ENCODE data around the gene TUBG2.

The TUBG2 gene

GRCh38 chr17:42669977-42670788 lies 11.1 kb downstream of the TUBG2 start:
- H3K4me2 ChIP-seq (ENCODE audit: low read depth, low read length, poor library complexity, severe bottlenecking), result no peak overlapping the region
- H3K9me2 ChIP-seq (replicated peaks; ENCODE audit: low read depth, low read length), result no peaks in the 10 kb centered on the region
- H3K9me3 ChIP-seq (ENCODE audit: insufficient read depth, low read depth, low read length), result no peaks in the 10 kb centered on the region
- peaks cover under 1% of the 10 kb centered on the region for H4K20me1 ChIP-seq (ENCODE audit: insufficient read depth, low read length, poor library complexity, severe bottlenecking)
- no peak overlapping the region for H2AFZ ChIP-seq (ENCODE audit: low read length)
- H3F3A ChIP-seq (ENCODE audit: low read depth), result no peaks in the 10 kb centered on the region
- no peaks in the 10 kb centered on the region for H3K79me2 ChIP-seq (ENCODE audit: insufficient read depth, low read length)
- no peaks in the 10 kb centered on the region for H3K4me1 ChIP-seq (ENCODE audit: insufficient read depth, low read length, poor library complexity, severe bottlenecking)
- H3K4me3 ChIP-seq (ENCODE audit: low read length, poor library complexity, severe bottlenecking), result no peak overlapping the region
- H3K9ac ChIP-seq (ENCODE audit: low read depth, low read length, poor library complexity, severe bottlenecking), result no peak overlapping the region
- no peak for TF ChIP-seq EZH2phosphoT487 (IDR thresholded peaks at IDR 0.05; ENCODE audit: borderline replicate concordance)
- no peak for TF ChIP-seq CTCF (conservative IDR thresholded peaks at IDR 0.05; ENCODE audit: low read length)
- no peaks in the 10 kb centered on the region for H3K36me3 ChIP-seq (ENCODE audit: insufficient read depth, low read length)
- H3K27me3 ChIP-seq (ENCODE audit: insufficient read depth, low read length, poor library complexity, severe bottlenecking), result no peaks in the 10 kb centered on the region

GRCh38 chr17:42670789-42671657 lies 11.9 kb downstream of the TUBG2 start:
- TF ChIP-seq EZH2phosphoT487 (IDR thresholded peaks at IDR 0.05; ENCODE audit: borderline replicate concordance) (no peak), CTCF (conservative IDR thresholded peaks at IDR 0.05; ENCODE audit: low read length) (no peak)
- Histone ChIP-seq H2AFZ (ENCODE audit: low read length) (no peak overlapping the region), H3K4me2 (ENCODE audit: low read depth, low read length, poor library complexity, severe bottlenecking) (no peak overlapping the region), H3K4me1 (ENCODE audit: insufficient read depth, low read length, poor library complexity, severe bottlenecking) (peaks cover 7% of the 10 kb centered on the region), H3K27me3 (ENCODE audit: insufficient read depth, low read length, poor library complexity, severe bottlenecking) (no peaks in the 10 kb centered on the region), H3K9me3 (ENCODE audit: insufficient read depth, low read depth, low read length) (no peaks in the 10 kb centered on the region), H3K9ac (ENCODE audit: low read depth, low read length, poor library complexity, severe bottlenecking) (no peak overlapping the region), H4K20me1 (ENCODE audit: insufficient read depth, low read length, poor library complexity, severe bottlenecking) (peaks cover 9% of the 10 kb centered on the region), H3K9me2 (replicated peaks; ENCODE audit: low read depth, low read length) (no peaks in the 10 kb centered on the region), H3K79me2 (ENCODE audit: insufficient read depth, low read length) (no peaks in the 10 kb centered on the region), H3K4me3 (ENCODE audit: low read length, poor library complexity, severe bottlenecking) (no peak overlapping the region), H3K36me3 (ENCODE audit: insufficient read depth, low read length) (no peaks in the 10 kb centered on the region), H3F3A (ENCODE audit: low read depth) (no peaks in the 10 kb centered on the region)

- H3K9me3 ChIP-seq (ENCODE audit: insufficient read depth, low read depth, low read length), result no peaks in the 10 kb centered on the region
- H3K79me2 ChIP-seq (ENCODE audit: insufficient read depth, low read length), result no peaks in the 10 kb centered on the region
- no peak overlapping the region for H3K9ac ChIP-seq (ENCODE audit: low read depth, low read length, poor library complexity, severe bottlenecking)
- peaks cover 11% of the 10 kb centered on the region for H3K4me1 ChIP-seq (ENCODE audit: insufficient read depth, low read length, poor library complexity, severe bottlenecking)
- H2AFZ ChIP-seq (ENCODE audit: low read length), result no peak overlapping the region
- no peaks in the 10 kb centered on the region for H3K36me3 ChIP-seq (ENCODE audit: insufficient read depth, low read length)
- H3K4me3 ChIP-seq (ENCODE audit: low read length, poor library complexity, severe bottlenecking), result no peak overlapping the region
- no peaks in the 10 kb centered on the region for H3K9me2 ChIP-seq (replicated peaks; ENCODE audit: low read depth, low read length)
- no peak for TF ChIP-seq CTCF (conservative IDR thresholded peaks at IDR 0.05; ENCODE audit: low read length)
- no peaks in the 10 kb centered on the region for H3F3A ChIP-seq (ENCODE audit: low read depth)
- H4K20me1 ChIP-seq (ENCODE audit: insufficient read depth, low read length, poor library complexity, severe bottlenecking), result peaks cover 10% of the 10 kb centered on the region
- H3K27me3 ChIP-seq (ENCODE audit: insufficient read depth, low read length, poor library complexity, severe bottlenecking), result no peaks in the 10 kb centered on the region
- H3K4me2 ChIP-seq (ENCODE audit: low read depth, low read length, poor library complexity, severe bottlenecking), result no peak overlapping the region
Observed at GRCh38 chr17:42672038-42672437, 13.0 kb downstream of the TUBG2 start.

Data from Loucy (cell line).